BJ (cell line): ENCODE results near the gene CEPT1. TPM values are rescaled to one million over a fixed set of nuclear protein-coding genes. Genes with fewer than 3 reads are reported as not detected.

Source experiments
- CTCF ChIA-PET: fragments of 350-600 bp; formaldehyde crosslinking; extraction: SDS; loops from one replicate; lab custom pipeline; 2021; ENCODE audit warnings: antibody characterized with exemption, inconsistent platforms; lab: Yijun Ruan, JAX
- POLR2A ChIA-PET: fragments of 300-600 bp; sonication (Branson Sonifier 250); formaldehyde crosslinking; extraction: SDS; loops from one replicate; lab custom pipeline; 2021; ENCODE audit warnings: antibody characterized with exemption; lab: Charles Lee
- DNase-seq: peaks from one replicate; pipeline ENCODE4 v3.0.0-alpha.2; 2011; ENCODE audit warnings: low read depth
- H3K27me3 ChIP-seq: 2 replicates; pipeline ENCODE4 v1.6.0; 2011; ENCODE audit warnings: low read length; ENCODE audit not compliant: control insufficient read depth, insufficient read depth
- H3K36me3 ChIP-seq: 2 replicates; pipeline ENCODE4 v1.5.1; 2011; ENCODE audit warnings: low read length; ENCODE audit not compliant: control insufficient read depth, insufficient read depth
- H3K4me3 ChIP-seq: 2 replicates; pipeline ENCODE4 v1.5.1; 2011; ENCODE audit warnings: low read depth, mild to moderate bottlenecking, control low read depth, low read length
- CTCF ChIP-seq: IDR thresholded peaks from 2 replicates; pipeline ENCODE4 v1.5.1; 2011; ENCODE audit warnings: low read depth, mild to moderate bottlenecking, control low read depth, inconsistent platforms, low read length, moderate library complexity; ENCODE audit not compliant: insufficient read depth
- polyA plus RNA-seq: library from polyadenylated mRNA; depleted of rRNA; stranded (reverse); fragments of >200 nt; gene quantifications from 2 replicates; pipeline ENCODE4 v1.2.3, GENCODE V29; 2011

CEPT1 gene
- polyA plus RNA-seq, 1 experiment = 15.5 TPM

GRCh38 chr1:111192658-111193519 lies 52.9 kb downstream of the CEPT1 start:
- Histone ChIP-seq H3K4me3 (no peak overlapping the region), H3K27me3 (no peaks in the 10 kb centered on the region), H3K36me3 (no peaks in the 10 kb centered on the region; the same call in 1 of the 2 replicates)
- no peak for DNase-seq
- CTCF ChIA-PET = interaction anchor here (1.1 to 2.1 kb wide), 4 partner anchors 9 to 162 kb away, joined by 3 to 4 read pairs (median 4); no protein-coding TSS in a partner anchor
- POLR2A ChIA-PET = no interaction called here
- no peak for TF ChIP-seq CTCF

DNA sequence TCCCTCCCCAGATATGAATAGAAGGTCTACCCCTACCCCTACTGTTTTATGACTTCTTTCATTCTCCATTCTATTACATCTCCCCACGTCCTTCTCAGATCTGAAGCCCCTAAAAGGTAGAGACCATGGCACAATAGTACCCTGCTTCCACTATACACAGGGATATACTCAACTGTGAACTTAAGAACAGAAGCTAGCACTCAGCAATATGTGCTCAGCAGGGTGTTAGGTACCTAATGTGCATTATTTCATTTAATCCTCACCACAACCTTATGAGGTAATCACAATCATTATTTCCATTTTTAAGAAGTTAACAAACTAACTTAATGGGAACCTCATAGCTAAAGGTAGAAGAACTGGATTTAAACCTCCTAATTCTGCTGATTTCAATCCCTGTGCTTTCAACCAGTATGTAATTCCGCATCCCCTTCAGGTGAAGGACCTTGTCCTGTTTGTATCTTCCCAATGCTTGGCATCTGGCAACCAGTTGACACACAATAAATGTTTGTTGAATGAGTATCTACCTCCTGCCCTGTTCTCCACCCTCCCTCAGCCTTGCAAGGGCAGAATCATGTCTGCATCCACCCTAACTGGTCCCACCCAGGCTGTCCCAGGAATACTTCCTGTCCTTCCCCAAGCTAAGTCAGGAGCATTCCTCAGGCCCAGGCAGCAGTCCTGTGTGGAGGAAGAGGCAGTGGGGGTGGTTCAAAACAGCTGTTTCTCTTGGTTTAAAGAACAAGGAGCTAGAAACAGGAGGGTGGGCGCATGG lies 53.9 kb downstream of the CEPT1 start:
- no peak for TF ChIP-seq CTCF
- ChIA-PET POLR2A (interaction anchor here (0.7 to 0.8 kb wide), 2 partner anchors 10 to 244 kb away, joined by 3 read pairs; no protein-coding TSS in a partner anchor), CTCF (interaction anchor here (0.7 to 2.1 kb wide), 4 partner anchors 8 to 29 kb away, joined by 3 to 4 read pairs (median 3); no protein-coding TSS in a partner anchor)
- no peak overlapping the region for H3K4me3 ChIP-seq
- DNase-seq = no peak
- no peaks in the 10 kb centered on the region for H3K36me3 ChIP-seq
- H3K27me3 ChIP-seq = no peaks in the 10 kb centered on the region

- ChIA-PET POLR2A (no interaction called here), CTCF (interaction anchor here (1.4 kb wide), 1 partner anchor 7 kb away, joined by 4 read pairs; no protein-coding TSS in a partner anchor)
- DNase-seq = no peak
- Histone ChIP-seq H3K27me3 (no peaks in the 10 kb centered on the region), H3K4me3 (no peak overlapping the region), H3K36me3 (no peaks in the 10 kb centered on the region)
- no peak for TF ChIP-seq CTCF
Measured at GRCh38 chr1:111195002-111195684, 55.1 kb downstream of the CEPT1 start.

- ChIA-PET POLR2A (no interaction called here), CTCF (interaction anchor here (1.4 kb wide), 1 partner anchor 8 kb away, joined by 4 read pairs; no protein-coding TSS in a partner anchor)
- no peak overlapping the region for H3K4me3 ChIP-seq
- DNase-seq = no peak
- H3K27me3 ChIP-seq = no peaks in the 10 kb centered on the region
- no peak for TF ChIP-seq CTCF
- H3K36me3 ChIP-seq = no peaks in the 10 kb centered on the region
Measured at GRCh38 chr1:111196213-111196612, 56.2 kb downstream of the CEPT1 start.
